Liver (tissue), 9 donors: ENCODE data around the gene DOCK10. TPM values are rescaled to one million over a fixed set of nuclear protein-coding genes. Genes with fewer than 3 reads are reported as not detected.

Experiments
- DNase-seq: peaks from one replicate; pipeline ENCODE4 v3.0.0-alpha.2; 2017; ENCODE audit warnings: low spot score
- H3K27ac ChIP-seq, 2 donors: one replicate each; pipeline ENCODE4 v1.7.0; 2013; ENCODE audit warnings: inconsistent platforms in 2 of 2, low read length in 2 of 2, control low read depth in 1 of 2, low read depth in 1 of 2, mild to moderate bottlenecking in 1 of 2
- H3K27me3 ChIP-seq, 4 donors: one replicate each; pipeline versions ENCODE4 v1.6.1 to v1.7.0; 2013; ENCODE audit warnings: low read length in 3 of 4, inconsistent platforms in 1 of 4, mild to moderate bottlenecking in 1 of 4, moderate library complexity in 1 of 4; ENCODE audit not compliant: control insufficient read depth in 4 of 4, insufficient read depth in 4 of 4
- H3K36me3 ChIP-seq, 4 donors: one replicate each; pipeline versions ENCODE4 v1.6.1 to v1.7.0; 2013; ENCODE audit warnings: low read length in 3 of 4, mild to moderate bottlenecking in 3 of 4, low read depth in 1 of 4, moderate library complexity in 1 of 4; ENCODE audit not compliant: control insufficient read depth in 4 of 4, insufficient read depth in 3 of 4
- H3K4me1 ChIP-seq, 4 donors: one replicate each; pipeline versions ENCODE4 v1.6.1 to v1.7.0; 2013; ENCODE audit warnings: low read length in 3 of 4, mild to moderate bottlenecking in 3 of 4, moderate library complexity in 1 of 4; ENCODE audit not compliant: control insufficient read depth in 4 of 4, insufficient read depth in 4 of 4
- H3K4me3 ChIP-seq, 3 donors: one replicate each; pipeline versions ENCODE4 v1.6.1 to v1.7.0; 2013; ENCODE audit warnings: low read length in 3 of 3, control low read depth in 1 of 3, low read depth in 1 of 3, mild to moderate bottlenecking in 1 of 3
- H3K9ac ChIP-seq, 2 donors: one replicate each; pipeline ENCODE4 v1.7.0; 2013; ENCODE audit warnings: low read length in 2 of 2, mild to moderate bottlenecking in 2 of 2, moderate library complexity in 2 of 2, control low read depth in 1 of 2, low read depth in 1 of 2
- H3K9me3 ChIP-seq, 4 donors: one replicate each; pipeline versions ENCODE4 v1.6.1 to v1.7.0; 2013; ENCODE audit warnings: low read length in 3 of 4; ENCODE audit not compliant: control insufficient read depth in 4 of 4
- FOXA2 ChIP-seq: IDR thresholded peaks from 2 replicates; pipeline ENCODE4 v1.6.1; 2016; ENCODE audit warnings: antibody characterized with exemption
- HNF4A ChIP-seq, 2 donors: conservative IDR thresholded peaks; 2 replicates each; pipeline ENCODE4 v1.6.1; 2016; ENCODE audit warnings: antibody characterized with exemption in 2 of 2, mild to moderate bottlenecking in 2 of 2
- HNF4G ChIP-seq: IDR thresholded peaks from 2 replicates; pipeline ENCODE4 v1.6.1; 2016; ENCODE audit warnings: antibody characterized with exemption
- NR2F2 ChIP-seq: IDR thresholded peaks from 2 replicates; pipeline ENCODE4 v1.6.1; 2016; ENCODE audit warnings: antibody characterized with exemption
- RAD21 ChIP-seq, 2 donors: IDR thresholded peaks; 2 replicates each; pipeline ENCODE4 v1.6.1; 2016; ENCODE audit warnings: antibody characterized with exemption in 2 of 2, mild to moderate bottlenecking in 2 of 2
- RXRA ChIP-seq, 2 donors: IDR thresholded peaks; 2 replicates each; pipeline ENCODE4 v1.6.1; 2017 to 2018; ENCODE audit warnings: antibody characterized with exemption in 2 of 2, mild to moderate bottlenecking in 1 of 2
- SP1 ChIP-seq: IDR thresholded peaks from 2 replicates; pipeline ENCODE4 v1.6.1; 2018; ENCODE audit warnings: antibody characterized with exemption, mild to moderate bottlenecking
- TAF1 ChIP-seq: conservative IDR thresholded peaks from 2 replicates; pipeline ENCODE4 v1.6.1; 2016; ENCODE audit warnings: antibody characterized with exemption, mild to moderate bottlenecking
- YY1 ChIP-seq: IDR thresholded peaks from 2 replicates; pipeline ENCODE4 v1.6.1; 2016; ENCODE audit warnings: antibody characterized with exemption, mild to moderate bottlenecking
- WGBS: extraction: QIAGEN DNeasy Blood & Tissue Kit; methylation state at CpG from one replicate; pipeline ENCODE4 v1.1.7; 2013; 5-methylcytosine and 5-hydroxymethylcytosine counted together
- polyA plus RNA-seq, 2 donors: library from polyadenylated mRNA; stranded (reverse) in 1 of 2; unstranded in 1 of 2; fragments of 200-250 nt in 1 of 2; fragments of >200 nt in 1 of 2; fragmentation: Nextera tagmentation in 1 of 2; extraction: Ambion mirVana in 1 of 2; gene quantifications; one replicate each; pipeline versions ENCODE4 v1.2.1 to v1.2.3, GENCODE V29; 2013 to 2015
- total RNA-seq, 2 donors: library from RNA; depleted of rRNA; stranded (reverse); fragments of >200 nt; gene quantifications; one replicate each; pipeline ENCODE4 v1.2.3, GENCODE V29; 2014
- TF ChIP-seq, protein P1 (sequence below): fragments of 150-350 bp; IDR thresholded peaks from 2 replicates; pipeline ENCODE4 v1.5.1; 2017; ENCODE audit warnings: improper control_type of control experiment, low read depth, low read length; ENCODE audit not compliant: missing input control
- TF ChIP-seq, protein P2 (sequence below): IDR thresholded peaks from 2 replicates; pipeline ENCODE4 v1.6.1; 2016; ENCODE audit warnings: antibody characterized with exemption
- TF ChIP-seq, protein P3 (sequence below): IDR thresholded peaks from 2 replicates; pipeline ENCODE4 v1.6.1; 2016; ENCODE audit warnings: antibody characterized with exemption
- TF ChIP-seq, protein P4 (sequence below): IDR thresholded peaks from 2 replicates; pipeline ENCODE4 v1.6.1; 2016; ENCODE audit warnings: antibody characterized with exemption, mild to moderate bottlenecking
- TF ChIP-seq, protein P5 (sequence below): IDR thresholded peaks from 2 replicates; pipeline ENCODE4 v1.6.1; 2016; ENCODE audit warnings: antibody characterized with exemption
- donor health status: healthy.
- donor health status: healthy.
- donor health status: healthy.
- donor health status: healthy.
- donor health status: healthy.

The DOCK10 gene
- total and polyA plus RNA-seq, 4 donors: 1.2 to 15.3 (median 6.8) TPM

DNA sequence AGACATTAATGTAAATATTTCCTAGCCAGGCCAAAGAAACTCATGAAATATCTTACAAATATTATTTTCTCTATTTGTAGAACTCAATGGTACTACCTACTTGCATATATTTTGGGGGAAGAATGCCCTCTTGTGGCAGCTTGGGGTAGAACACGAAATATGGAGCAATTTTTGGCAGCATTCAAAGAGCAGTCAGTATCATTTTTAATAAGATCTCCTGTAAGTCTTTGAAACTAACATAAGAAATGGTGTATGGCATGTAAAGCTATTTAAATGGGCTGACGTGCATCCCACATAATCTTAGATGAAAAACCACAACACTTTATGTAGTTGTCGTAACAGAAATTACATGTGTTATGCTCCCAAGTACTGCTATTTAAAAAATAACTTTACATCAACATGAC lies 263.8 kb downstream of the DOCK10 start:
- WGBS: 35% methylated on average over 3 of the region's 3 CpGs
- peaks cover 0 to 13% (median 10%) of the 10 kb centered on the region in 4 donors for H3K4me1 ChIP-seq
- H3K27me3 ChIP-seq: no peaks in the 10 kb centered on the region
- no peak overlapping the region for H3K9ac ChIP-seq
- DNase-seq: peak; percentile 57
- no peak overlapping the region for H3K27ac ChIP-seq
- no peaks in the 10 kb centered on the region for H3K9me3 ChIP-seq
- no peaks in the 10 kb centered on the region for H3K36me3 ChIP-seq
- TF ChIP-seq RAD21 (IDR thresholded peaks at IDR 0.05): peak; percentile 85 to 86
- TF ChIP-seq NR2F2: no peak
- TF ChIP-seq, protein P1, sequence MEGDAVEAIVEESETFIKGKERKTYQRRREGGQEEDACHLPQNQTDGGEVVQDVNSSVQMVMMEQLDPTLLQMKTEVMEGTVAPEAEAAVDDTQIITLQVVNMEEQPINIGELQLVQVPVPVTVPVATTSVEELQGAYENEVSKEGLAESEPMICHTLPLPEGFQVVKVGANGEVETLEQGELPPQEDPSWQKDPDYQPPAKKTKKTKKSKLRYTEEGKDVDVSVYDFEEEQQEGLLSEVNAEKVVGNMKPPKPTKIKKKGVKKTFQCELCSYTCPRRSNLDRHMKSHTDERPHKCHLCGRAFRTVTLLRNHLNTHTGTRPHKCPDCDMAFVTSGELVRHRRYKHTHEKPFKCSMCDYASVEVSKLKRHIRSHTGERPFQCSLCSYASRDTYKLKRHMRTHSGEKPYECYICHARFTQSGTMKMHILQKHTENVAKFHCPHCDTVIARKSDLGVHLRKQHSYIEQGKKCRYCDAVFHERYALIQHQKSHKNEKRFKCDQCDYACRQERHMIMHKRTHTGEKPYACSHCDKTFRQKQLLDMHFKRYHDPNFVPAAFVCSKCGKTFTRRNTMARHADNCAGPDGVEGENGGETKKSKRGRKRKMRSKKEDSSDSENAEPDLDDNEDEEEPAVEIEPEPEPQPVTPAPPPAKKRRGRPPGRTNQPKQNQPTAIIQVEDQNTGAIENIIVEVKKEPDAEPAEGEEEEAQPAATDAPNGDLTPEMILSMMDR: peak; percentile 77
- no peak overlapping the region for H3K4me3 ChIP-seq

DNA sequence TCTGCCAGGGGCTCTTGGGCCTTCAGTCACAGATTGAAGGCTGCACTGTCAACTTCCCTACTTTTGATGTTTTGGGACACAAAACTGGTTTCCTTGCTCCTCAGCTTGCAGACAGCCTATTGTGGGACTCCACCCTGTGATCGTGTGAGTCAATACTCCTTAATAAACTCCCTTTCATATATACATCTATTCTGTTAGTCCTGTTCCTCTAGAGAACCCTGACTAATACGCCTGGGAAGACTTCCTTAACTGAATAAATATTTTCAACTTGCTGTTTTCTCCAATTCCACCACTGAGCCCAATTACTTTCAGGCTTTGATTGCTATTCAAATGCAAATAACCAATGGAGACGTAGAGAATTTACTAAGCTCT lies 264.7 kb downstream of the DOCK10 start:
- H3K9ac ChIP-seq: no peak overlapping the region
- H3K36me3 ChIP-seq: peaks cover 0 to 5% (median 0%) of the 10 kb centered on the region in 4 donors
- H3K27me3 ChIP-seq: no peaks in the 10 kb centered on the region
- WGBS: 88% methylated on average over 3 of the region's 3 CpGs
- no peaks in the 10 kb centered on the region for H3K9me3 ChIP-seq
- no peak overlapping the region for H3K4me3 ChIP-seq
- TF ChIP-seq, protein P2, sequence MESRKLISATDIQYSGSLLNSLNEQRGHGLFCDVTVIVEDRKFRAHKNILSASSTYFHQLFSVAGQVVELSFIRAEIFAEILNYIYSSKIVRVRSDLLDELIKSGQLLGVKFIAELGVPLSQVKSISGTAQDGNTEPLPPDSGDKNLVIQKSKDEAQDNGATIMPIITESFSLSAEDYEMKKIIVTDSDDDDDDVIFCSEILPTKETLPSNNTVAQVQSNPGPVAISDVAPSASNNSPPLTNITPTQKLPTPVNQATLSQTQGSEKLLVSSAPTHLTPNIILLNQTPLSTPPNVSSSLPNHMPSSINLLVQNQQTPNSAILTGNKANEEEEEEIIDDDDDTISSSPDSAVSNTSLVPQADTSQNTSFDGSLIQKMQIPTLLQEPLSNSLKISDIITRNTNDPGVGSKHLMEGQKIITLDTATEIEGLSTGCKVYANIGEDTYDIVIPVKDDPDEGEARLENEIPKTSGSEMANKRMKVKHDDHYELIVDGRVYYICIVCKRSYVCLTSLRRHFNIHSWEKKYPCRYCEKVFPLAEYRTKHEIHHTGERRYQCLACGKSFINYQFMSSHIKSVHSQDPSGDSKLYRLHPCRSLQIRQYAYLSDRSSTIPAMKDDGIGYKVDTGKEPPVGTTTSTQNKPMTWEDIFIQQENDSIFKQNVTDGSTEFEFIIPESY: no peak
- TF ChIP-seq HNF4G (no peak), RXRA (IDR thresholded peaks at IDR 0.05) (no peak), FOXA2 (no peak), RAD21 (IDR thresholded peaks at IDR 0.05) (no peak), SP1 (no peak), HNF4A (conservative IDR thresholded peaks at IDR 0.05) (no peak), TAF1 (no peak), YY1 (no peak)
- TF ChIP-seq, protein P3, sequence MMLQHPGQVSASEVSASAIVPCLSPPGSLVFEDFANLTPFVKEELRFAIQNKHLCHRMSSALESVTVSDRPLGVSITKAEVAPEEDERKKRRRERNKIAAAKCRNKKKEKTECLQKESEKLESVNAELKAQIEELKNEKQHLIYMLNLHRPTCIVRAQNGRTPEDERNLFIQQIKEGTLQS: no peak
- TF ChIP-seq, protein P4, sequence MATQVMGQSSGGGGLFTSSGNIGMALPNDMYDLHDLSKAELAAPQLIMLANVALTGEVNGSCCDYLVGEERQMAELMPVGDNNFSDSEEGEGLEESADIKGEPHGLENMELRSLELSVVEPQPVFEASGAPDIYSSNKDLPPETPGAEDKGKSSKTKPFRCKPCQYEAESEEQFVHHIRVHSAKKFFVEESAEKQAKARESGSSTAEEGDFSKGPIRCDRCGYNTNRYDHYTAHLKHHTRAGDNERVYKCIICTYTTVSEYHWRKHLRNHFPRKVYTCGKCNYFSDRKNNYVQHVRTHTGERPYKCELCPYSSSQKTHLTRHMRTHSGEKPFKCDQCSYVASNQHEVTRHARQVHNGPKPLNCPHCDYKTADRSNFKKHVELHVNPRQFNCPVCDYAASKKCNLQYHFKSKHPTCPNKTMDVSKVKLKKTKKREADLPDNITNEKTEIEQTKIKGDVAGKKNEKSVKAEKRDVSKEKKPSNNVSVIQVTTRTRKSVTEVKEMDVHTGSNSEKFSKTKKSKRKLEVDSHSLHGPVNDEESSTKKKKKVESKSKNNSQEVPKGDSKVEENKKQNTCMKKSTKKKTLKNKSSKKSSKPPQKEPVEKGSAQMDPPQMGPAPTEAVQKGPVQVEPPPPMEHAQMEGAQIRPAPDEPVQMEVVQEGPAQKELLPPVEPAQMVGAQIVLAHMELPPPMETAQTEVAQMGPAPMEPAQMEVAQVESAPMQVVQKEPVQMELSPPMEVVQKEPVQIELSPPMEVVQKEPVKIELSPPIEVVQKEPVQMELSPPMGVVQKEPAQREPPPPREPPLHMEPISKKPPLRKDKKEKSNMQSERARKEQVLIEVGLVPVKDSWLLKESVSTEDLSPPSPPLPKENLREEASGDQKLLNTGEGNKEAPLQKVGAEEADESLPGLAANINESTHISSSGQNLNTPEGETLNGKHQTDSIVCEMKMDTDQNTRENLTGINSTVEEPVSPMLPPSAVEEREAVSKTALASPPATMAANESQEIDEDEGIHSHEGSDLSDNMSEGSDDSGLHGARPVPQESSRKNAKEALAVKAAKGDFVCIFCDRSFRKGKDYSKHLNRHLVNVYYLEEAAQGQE: no peak
- TF ChIP-seq, protein P5, sequence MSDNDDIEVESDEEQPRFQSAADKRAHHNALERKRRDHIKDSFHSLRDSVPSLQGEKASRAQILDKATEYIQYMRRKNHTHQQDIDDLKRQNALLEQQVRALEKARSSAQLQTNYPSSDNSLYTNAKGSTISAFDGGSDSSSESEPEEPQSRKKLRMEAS: no peak
- no peak for DNase-seq
- no peak overlapping the region for H3K27ac ChIP-seq
- H3K4me1 ChIP-seq: peaks cover 0 to 13% (median 10%) of the 10 kb centered on the region in 4 donors
